HG02943 (cell line): ENCODE data around the gene ATAT1.
A peak's percentile ranks its signal among the peaks of the same experiment; 100 is the strongest.

Experiments
- ATAC-seq: cut with Tn5 transposase; IDR thresholded peaks from one replicate; pipeline ENCODE4 v1.9.1; 2021; ENCODE audit warnings: mild to moderate bottlenecking, low read depth, moderate library complexity; ENCODE audit not compliant: unreplicated experiment

The ATAT1 gene

DNA sequence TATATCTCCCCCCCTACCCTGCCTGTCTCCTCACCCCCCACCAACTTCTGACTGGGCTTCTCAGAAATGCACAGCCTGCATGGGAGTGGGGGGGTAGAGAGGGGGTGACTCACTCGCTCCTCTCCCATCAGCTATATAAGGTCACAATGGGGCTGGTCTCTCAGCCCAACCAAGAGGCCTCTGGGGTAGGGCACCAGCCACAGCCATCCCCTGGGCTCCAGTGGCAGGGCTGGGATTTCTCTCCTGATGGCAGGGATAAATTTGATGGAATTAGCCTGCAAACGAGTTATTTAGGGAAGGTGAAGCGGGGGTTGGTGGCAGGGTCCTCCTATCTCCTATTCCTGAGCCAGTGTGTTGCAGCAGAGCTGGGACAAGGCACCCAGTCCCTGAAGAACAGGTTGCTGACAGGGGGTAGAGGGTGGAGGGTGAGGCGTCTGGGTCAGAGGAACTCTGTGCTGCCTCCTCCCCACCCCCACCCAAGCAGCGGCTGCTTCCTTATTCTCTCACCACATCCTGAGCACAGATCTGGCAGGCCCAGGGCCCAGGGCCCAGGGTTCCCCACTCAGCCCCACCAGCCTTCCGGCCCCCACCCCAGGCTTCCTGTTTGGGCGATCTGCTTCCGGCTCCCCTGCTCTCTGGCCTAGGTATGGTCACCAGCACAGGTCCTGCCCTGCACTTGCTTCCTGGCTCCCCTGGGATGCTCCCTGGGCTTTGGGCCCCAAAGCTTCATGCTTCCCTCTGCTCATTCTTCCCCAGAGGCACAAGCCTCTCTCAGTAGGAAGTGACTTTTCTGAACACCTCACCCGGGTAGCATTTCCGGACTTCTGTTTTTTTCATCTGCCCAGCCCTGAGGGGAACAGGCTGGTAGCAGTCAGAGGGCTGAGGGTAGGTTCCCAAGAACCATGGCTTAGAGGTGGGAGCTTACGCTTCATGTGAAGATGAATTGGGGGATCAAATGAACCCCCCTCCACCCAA, 55.8 kb downstream of the ATAT1 start:
- ATAC-seq, result peak; percentile 47

DNA sequence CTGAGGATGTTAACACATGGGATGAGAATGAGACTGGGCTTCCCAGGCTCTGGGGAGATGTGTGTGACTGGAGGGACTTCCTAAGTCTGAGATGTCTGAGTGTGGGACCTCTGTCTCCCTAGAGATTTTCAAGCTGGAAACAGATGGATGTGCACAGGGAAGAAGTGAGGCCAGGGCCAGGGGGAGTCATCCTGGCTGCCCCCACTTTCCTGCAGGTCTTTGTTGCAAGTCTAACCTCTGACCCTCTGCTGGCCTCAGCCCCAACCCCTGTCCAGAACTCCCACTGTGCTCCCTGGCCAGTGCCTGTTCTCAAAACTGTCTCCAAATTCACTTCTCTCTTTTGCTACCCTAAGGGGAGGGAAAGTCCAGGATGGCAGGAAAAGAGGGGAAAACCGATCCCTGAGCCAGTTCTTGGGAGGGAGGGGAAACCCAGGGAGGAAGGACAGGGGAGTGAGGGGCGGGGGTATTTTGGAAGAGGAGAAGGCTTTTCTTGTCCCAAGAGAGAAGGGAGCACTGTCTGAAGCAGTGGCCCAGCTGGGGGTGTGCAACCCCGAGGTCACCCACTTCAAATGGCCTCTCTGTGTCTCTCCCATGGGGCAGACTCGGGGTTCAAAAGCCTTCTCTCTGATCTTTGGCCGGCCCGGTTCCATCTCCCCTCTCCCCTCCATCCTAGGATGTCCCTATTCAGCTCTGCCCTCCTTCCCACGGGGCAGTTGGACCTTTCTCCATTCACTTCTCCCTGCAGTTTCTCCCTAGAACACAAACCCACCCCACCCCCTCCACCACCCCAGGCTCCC, 56.7 kb downstream of the ATAT1 start:
- ATAC-seq, result no peak

DNA sequence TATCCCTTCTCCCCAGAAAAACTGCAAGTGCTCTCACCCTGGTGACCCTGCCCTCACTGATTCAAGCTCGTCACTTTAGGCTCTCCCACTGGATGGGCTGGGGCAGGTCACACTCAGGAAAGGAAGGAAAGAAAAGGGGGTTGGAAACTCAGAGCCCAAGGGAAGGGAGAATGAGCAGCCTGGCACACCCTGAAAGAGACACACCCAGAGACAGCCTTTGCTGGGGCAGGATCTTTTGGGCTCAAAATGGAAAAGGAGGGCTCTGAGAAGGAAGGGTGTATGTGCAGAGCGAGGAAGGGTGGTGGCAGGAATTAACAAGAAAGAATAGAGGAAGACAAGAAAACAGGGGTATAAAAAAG, 57.3 kb downstream of the ATAT1 start:
- no peak for ATAC-seq

DNA sequence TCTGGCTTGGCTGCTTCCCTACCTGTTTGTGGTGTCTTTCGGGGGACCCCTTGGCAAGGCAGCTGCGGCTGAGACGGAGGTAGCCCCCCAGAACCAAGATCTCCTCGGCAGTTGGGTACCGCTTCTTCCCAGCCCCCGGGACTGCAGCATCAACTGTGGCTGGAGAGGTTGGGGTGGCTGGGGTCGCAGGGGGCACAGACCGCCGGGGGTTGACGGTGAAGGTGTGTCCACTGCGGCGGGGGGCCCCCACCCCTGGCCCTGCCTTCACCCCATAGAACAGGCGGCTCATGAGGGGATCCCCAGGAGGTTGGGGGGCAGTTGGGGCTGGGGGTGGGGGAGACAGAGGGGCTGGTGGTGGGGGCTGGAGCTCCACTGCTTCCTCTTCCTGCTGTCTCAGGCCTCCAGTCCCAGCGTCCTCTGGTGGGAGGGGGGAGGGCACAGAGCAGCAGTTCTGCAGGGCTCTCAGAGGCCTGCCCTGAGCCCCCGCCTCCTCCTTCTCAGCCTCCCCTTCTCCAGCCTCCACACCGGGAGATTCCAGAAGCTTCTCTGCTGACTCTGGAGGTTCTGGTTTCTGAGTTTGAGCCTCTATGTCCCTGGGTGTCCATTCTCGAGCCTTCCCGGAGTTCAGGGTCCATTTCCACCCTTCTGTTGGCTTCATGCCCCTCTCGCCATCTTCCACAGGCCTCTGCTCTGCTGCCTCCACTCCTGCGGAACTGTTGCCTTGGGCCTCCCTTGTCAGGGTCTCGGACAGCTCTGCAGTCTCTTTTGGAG, 57.9 kb downstream of the ATAT1 start:
- ATAC-seq, result no peak

DNA sequence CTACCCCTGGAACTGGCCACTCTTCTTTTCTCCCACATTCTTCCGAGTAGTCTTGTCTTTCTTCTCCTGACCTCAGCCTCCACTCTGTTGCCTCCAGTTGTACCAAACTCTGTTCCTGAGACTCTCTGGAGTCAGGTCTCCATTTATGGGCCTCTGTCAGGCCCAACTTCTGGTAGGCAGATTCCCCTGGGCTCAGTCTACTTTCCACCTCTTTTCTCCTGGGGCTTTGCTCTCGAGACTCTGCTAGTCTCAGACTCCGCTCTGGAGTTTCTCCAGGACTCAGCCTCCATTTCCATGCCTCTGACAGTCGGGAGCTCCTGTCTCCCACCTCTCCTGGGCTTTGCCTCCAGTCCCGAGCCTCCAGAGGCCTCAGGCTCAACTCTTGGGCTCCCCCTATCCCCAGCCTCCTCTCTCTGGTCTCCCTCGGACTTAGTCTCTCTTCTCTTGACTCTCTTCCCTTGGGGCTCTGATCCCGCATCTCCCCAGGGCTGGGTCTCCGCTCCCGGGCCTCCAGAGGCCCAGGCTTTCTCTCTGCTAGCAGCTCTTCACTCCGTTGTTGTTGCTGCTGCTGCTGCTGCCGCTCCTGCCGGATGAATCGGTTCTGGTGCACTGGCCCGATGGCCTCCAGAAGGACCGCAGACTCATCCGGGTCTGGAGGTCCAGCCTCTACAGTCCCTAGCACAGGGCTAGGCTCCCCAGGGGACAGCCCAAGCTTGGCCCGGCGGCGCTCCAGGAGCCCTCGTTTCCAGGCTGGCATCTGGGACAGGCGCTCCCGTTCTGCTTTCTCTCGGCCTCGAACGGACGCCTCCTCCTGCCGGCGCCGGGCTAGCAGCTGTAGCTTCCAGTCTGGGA, 58.7 kb downstream of the ATAT1 start:
- no peak for ATAC-seq

DNA sequence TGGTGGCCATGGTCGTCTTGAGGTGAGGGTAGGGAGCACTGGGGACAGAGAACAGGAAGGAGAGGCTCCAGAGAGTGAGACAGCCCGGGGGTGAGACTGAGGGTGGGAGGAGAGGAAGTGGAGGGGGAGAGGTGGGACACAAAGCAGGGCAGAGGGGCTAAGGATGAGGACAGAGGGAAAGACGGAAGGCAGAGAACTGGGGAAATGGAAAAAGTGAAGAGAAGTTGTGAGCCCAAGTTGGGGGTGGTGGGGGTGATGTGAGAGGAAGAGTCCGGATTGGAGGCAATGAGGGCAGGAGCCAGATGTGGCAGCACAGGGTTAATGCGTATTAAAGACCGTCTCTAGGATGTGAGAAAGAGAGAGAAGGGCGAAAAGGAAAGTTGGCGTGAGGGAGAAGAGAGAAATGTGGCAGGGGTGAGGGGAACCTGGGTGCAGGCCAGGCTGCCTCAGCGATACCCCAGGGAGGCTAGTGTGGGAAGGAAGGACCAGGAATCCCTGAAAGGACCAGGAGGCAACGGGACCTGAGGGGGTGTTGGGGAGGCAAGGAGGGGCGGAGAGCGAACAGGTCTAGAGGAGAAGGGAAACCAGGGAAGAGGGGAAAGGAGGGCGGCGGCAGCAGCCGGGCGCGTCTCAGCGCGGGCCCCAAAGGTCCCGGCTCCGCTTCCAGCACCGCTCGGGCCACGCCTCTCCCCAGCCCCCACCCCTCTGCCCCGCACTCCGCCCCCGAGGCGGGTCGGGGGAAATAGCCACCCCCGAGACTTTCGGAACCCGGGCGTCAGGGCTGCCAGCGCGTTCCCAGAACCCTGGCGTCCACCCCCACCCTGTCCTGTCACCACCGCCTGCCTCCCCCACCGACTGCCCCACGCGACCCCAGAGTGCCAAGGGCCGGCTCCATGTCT, 59.6 kb downstream of the ATAT1 start, which contains the start of gene PPP1R18:
Gene PPP1R18 (minus strand): TSS at position 637 of the 899 bp plus-strand sequence. CDS start 627 bp downstream, at position 10.
- no peak for ATAC-seq

DNA sequence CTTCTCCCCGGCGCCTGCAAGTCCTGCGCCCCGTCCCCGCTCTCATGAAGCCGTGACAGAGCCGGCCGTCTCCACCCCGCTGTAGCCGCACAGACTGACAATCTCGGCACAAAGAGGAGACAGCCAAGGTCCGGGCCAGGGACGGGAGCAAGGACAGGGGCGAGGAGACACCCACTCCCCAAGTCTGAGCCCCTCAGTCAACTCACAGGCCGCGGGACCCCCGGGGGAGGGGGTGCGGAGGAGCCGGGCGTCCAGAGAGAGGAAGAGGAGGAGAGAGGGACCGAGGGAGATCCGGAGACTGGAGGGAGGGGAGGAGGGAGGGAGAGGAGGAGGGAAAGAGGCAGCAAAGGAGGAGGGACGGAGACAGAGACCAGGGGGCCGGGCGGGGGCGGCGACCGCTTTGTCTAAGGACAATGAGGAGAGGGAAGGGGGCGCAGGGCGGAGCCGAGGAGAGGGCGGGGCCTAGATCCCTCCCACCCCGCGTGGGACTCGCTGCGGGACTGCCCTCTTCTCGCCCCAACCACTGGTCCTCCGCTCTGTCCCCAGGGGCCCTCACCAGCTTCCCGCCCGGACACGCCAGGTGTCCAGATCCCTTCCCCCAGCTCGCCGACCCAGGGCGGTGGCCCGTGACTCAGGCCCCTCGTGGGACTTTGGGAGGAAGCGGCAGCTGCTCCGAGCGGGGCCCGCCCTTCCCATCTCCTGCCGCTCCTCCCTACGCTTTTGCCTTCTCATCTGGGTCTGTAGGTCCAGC, 60.4 kb downstream of the ATAT1 start:
- ATAC-seq, result peak; percentile 41

DNA sequence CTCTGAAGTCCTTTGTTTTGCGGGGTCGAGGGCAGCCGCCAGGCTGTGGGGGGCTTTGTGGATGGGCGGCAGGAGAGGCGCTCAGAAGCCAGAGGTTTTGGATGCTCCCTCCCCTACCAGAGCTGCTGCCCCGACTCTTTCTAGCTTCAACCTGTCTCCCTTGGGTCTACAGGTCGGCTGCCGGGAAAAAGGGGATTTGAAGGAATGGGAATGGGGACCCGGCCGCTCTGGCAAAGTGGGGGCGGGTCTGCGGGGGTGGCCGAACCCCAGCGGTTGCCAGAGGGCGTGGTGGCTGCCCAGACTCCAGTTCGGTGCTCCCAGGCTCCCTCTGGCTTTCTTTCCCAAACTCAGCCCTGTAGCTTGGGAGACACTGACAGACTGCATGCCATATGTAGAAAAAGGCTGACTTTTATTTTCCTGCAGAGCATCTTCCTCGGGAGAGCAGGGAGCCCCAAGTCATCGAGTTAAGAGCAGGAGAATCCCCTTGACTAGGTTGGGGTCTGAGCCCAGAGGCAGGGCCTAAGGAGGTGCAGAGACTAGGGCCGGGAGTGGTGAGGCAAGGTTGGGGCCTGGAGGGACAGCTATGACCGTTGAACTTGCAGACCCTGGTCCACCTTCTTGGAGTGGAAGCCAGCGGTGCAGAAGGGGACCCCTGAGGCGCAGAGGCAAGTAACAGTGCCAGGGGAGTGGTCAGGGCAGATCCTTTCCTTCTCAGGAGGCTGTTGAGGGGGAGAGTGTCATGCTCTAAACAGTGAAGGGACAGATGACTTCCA, 61.2 kb downstream of the ATAT1 start:
- no peak for ATAC-seq

DNA sequence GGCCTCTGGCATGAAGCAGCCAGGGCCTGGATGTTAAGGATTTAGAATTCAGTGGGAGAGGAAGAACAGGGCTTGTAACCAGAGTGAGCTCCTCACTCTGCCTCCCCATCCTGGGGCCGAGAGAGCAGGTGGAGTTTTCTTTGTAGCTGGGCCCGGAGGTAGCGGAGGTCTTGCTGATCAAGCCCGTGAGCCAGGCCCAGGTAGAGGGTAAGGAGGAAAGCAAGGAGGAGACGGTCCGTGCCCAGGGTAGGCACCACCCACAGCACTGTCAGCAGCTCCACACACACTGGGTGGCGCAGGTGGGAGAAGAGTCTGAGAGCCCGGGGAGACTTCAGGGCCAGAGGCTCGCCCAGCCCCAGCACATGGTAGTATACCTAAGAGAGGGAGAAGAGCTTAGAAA, 61.9 kb downstream of the ATAT1 start:
- no peak for ATAC-seq

DNA sequence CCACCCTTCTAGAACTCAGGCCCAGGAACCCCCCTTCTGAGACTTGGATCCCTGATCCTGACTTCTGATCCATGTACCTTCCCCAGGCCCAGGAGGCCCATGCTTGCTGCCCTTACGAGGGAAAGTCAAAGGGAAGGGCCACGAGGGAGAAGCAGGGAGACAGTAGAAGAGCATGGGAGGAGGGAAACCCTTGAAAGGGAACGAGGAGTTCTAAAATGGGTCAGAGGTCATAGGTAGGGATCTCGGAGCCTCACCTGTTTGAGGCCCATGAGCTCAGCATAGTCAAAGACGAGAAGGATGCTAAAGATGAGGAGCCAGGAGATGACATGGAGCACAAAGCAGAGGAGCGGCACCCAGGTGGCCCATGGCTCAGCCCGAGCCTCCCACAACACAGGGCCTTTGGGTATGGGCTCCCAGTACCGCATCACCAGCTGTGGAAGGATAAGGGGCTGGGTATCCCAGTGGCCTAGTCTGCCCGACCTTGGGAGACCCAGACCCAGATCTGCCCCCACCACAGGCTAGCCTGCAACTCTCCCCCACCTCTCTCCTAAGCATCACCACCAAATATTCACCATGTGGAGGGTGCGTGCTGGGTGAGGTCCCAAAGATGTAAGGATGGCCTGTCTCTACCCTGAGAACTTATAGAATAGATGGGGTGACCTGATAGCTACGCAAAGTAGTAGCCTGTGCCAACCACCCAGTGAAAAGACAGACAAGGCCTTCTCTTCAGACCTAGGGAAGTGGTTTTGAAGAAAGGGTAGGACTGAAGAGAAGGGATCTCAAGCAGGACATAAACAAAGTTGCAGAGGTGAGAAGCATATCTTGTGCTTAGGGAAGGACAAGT, 62.6 kb downstream of the ATAT1 start:
- ATAC-seq, result no peak

DNA sequence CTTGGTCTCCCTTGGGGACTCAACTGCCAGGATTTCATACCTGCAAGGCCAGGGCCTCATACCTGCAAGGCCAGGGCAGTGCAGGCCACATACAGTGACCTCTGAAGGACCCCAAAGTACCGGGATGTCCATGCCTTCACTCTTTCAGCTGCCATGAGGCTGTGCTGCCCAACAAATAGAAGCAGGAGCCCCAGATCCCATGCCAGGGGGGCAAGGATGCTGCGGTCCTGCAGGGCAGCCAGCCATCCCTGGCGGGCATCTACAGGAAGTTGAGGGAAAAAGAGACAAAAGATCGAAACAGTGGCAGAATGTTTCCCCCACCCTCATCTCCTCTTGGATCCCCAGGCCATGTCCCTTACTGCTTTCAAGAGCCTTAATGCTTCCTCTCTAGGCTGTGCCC, 63.3 kb downstream of the ATAT1 start:
- ATAC-seq, result no peak

DNA sequence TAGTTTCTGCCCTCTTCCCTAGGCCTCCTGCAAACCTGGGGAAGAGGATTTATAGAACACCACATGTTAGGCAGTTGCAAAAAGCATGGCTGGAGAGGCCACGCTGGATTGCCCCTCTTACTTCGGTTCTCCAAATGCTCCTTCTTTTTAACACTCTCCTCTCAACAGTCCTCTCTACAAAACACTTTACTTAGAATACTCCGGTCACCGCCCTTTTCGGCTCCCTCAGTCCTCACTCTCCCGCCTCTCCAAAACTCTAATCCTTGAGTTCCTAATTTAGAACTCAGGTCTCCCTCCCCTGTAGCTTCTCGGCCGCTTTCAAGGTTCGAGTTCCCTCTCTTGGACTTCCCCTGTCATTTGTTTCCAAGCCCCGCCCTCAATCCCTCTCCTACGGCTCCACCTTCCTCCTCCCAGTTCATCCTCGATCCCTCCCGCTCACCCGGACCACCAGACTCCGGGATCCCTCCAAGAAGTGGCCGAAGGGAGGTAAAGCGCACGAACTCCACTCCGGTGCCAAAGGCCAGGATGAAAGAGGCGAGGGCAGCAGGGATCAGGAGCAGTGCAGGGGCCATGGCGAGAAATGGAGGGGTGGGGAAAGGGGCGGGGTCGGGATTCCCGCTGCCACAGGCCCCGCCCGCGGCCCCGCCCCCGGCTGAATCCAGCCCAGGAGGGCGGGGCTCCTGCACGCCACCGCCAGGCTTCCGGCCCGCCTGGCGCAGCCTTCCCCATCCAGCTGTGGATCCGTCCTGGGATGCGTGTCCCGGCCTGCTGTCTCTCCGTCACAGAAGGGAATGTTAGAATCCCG, 63.9 kb downstream of the ATAT1 start, which contains the start of gene NRM:
Gene NRM (minus strand): TSS at position 582 of the 805 bp plus-strand sequence. CDS start 10 bp downstream, at position 572.
- ATAC-seq, result no peak

DNA sequence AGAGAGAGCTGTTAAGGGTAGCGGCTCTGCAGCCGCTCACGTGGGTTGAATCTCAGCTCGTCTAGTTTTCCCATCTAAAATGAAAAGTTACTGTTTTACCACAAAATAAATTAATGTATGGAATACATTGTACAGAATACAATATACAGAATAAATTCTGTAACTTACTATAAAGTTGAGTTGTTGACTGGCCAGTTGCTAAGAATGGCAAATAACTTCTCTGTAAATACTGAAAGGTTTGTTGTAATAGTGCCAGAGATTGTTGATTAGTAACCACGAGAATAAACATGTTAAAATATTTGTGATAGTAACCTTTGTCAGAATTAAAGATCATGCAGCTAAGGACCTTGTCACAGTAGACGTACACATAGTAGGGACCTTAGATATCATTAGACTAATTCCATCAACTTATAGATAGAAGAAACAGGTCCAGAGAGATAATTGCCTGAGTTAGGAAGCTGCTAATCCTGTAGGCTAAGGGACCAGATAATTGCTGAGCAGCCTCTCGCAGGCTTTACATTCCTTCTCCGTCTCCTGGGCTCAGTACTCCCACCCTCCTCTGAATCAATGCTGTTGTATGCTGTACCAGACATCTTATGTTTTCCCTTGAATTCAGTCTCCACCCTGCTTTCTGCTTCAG, 64.7 kb downstream of the ATAT1 start:
- ATAC-seq, result no peak
